Activated B cell treated with CpG ODN at 0.5 μM for 24 hours (primary cell): ENCODE measurements around the gene FAXC. TPM values are rescaled to one million over a fixed set of nuclear protein-coding genes. Genes with fewer than 3 reads are reported as not detected.
"Not testable (repeated sequence)": the region's sequence is repeated elsewhere in the genome, so short reads cannot be mapped to it uniquely, and the experiment has no call there.

Source experiments
- ATAC-seq: fragments of 200-7000 bp; cut with Tn5 transposase; one replicate; pipeline ENCODE4 v1.10.0; 2021; ENCODE audit warnings: low read depth, mild to moderate bottlenecking, moderate library complexity
- CTCF ChIA-PET: fragments of 350-600 bp; sonication (Branson Sonifier 250); formaldehyde crosslinking; loops from one replicate; lab custom pipeline; 2021; ENCODE audit warnings: antibody characterized with exemption; lab: Charles Lee
- POLR2A ChIA-PET: fragments of 350-600 bp; sonication (Branson Sonifier 250); formaldehyde crosslinking; loops from one replicate; lab custom pipeline; 2021; ENCODE audit warnings: antibody characterized with exemption; lab: Charles Lee
- DNase-seq: peaks from one replicate; pipeline ENCODE4 v3.0.0; 2022
- H3K27ac Mint-ChIP-seq: one replicate; pipeline ENCODE4 v1.8.0; 2020; ENCODE audit warnings: mixed read lengths
- H3K27me3 Mint-ChIP-seq: one replicate; pipeline ENCODE4 v1.8.0; 2021; ENCODE audit warnings: mixed read lengths
- H3K36me3 Mint-ChIP-seq: one replicate; pipeline ENCODE4 v1.8.0; 2021; ENCODE audit warnings: low read depth, mixed read lengths
- H3K4me1 Mint-ChIP-seq: one replicate; pipeline ENCODE4 v1.8.0; 2021; ENCODE audit warnings: mixed read lengths
- H3K4me3 Mint-ChIP-seq: one replicate; pipeline ENCODE4 v1.8.0; 2020; ENCODE audit warnings: mild to moderate bottlenecking, mixed read lengths
- H3K9me3 Mint-ChIP-seq: one replicate; pipeline ENCODE4 v1.8.0; 2020; ENCODE audit warnings: mixed read lengths
- intact Hi-C: fragments of 100-400 bp; cut with micrococcal nuclease; formaldehyde crosslinking; loops from one replicate; pipeline ENCODE4 v1.15.1; 2024
- total RNA-seq: library from RNA; stranded (reverse); gene quantifications from 2 replicates; pipeline ENCODE4 v1.2.3, GENCODE V29; 2022
- TF ChIP-seq, protein P1 (sequence below): fragments of 200-600 bp; IDR thresholded peaks from one replicate; pipeline ENCODE4 v1.8.0; 2022; ENCODE audit warnings: antibody characterized with exemption, mild to moderate bottlenecking

Gene FAXC
- total RNA-seq, 1 donor from 2014 or later: not detected

DNA sequence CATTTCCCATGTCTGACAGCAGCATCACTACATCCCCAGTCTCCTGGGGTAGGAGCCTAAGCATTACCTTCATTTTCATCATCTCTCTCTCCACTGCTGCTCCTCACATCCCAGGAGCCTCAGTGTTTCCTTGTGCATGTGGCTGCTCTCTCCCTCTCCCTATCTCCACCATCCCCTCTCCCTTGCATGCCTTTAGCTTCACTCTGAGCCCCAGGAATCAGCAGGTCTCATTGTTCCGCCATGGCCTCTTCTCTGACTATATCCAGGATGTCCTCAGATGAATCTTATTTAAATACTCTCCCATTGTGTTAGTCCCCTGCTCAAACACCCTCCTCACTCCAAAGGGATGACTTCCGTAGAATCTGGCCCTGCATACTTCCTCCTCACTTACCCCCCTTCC lies 79.4 kb downstream of the FAXC start:
- no peak overlapping the region for H3K27ac Mint-ChIP-seq
- ChIA-PET POLR2A (no interaction called here), CTCF (no interaction called here)
- H3K4me3 Mint-ChIP-seq: no peak overlapping the region
- intact Hi-C loops: no loop called here
- no peaks in the 10 kb centered on the region for H3K9me3 Mint-ChIP-seq
- H3K4me1 Mint-ChIP-seq: no peaks in the 10 kb centered on the region
- DNase-seq (no peak), ATAC-seq (no peak)
- peaks cover 5% of the 10 kb centered on the region for H3K27me3 Mint-ChIP-seq
- no peaks in the 10 kb centered on the region for H3K36me3 Mint-ChIP-seq
- TF ChIP-seq, protein P1, sequence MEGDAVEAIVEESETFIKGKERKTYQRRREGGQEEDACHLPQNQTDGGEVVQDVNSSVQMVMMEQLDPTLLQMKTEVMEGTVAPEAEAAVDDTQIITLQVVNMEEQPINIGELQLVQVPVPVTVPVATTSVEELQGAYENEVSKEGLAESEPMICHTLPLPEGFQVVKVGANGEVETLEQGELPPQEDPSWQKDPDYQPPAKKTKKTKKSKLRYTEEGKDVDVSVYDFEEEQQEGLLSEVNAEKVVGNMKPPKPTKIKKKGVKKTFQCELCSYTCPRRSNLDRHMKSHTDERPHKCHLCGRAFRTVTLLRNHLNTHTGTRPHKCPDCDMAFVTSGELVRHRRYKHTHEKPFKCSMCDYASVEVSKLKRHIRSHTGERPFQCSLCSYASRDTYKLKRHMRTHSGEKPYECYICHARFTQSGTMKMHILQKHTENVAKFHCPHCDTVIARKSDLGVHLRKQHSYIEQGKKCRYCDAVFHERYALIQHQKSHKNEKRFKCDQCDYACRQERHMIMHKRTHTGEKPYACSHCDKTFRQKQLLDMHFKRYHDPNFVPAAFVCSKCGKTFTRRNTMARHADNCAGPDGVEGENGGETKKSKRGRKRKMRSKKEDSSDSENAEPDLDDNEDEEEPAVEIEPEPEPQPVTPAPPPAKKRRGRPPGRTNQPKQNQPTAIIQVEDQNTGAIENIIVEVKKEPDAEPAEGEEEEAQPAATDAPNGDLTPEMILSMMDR: no peak

DNA sequence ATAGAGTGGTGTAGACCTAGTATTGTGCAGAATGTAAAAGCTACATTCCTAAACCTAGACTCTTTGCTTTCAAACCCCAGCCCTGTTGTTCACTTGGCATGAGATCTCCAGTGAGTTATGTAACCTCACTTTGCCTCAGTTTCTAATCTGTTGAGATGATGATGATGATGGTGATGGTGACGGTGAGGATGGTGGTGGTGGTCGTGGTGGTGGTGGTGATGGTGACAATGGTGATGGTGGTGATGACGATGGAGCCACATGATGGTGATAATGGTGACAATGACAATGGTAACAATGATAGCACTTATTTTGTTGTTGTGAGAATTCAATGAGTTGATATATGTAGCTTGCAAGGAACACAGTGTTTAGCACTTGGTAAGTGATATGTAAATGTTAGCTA lies 80.3 kb downstream of the FAXC start:
- ChIA-PET POLR2A (no interaction called here), CTCF (no interaction called here)
- no peak for DNase-seq
- TF ChIP-seq, protein P1: no peak
- no peaks in the 10 kb centered on the region for H3K9me3 Mint-ChIP-seq
- H3K27ac Mint-ChIP-seq: no peak overlapping the region
- intact Hi-C loops: no loop called here
- H3K36me3 Mint-ChIP-seq: no peaks in the 10 kb centered on the region
- H3K4me3 Mint-ChIP-seq: no peak overlapping the region
- H3K4me1 Mint-ChIP-seq: no peaks in the 10 kb centered on the region
- peaks cover 5% of the 10 kb centered on the region for H3K27me3 Mint-ChIP-seq
- ATAC-seq: no peak

DNA sequence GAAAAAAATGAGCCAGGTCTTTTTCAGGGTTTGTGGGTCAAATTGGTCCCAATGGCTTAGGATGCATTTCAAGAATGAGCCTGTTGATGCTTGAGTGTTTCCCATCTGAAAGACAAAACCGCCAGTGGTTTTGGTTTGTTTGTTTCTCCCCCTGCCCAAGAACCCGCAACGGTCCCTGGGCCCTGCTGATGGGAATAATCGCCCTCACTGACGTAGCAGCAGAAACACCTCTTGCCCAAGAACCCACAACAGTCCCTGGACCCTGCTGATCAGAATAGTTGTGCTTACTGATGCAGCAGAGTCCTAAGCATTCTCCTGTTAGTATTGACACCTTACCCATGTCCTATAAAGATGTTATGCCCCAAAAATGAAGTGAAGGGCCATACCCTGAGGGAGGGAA lies 82.5 kb downstream of the FAXC start:
- POLR2A ChIA-PET, CTCF ChIA-PET, H3K27ac Mint-ChIP-seq, H3K4me3 Mint-ChIP-seq, H3K27me3 Mint-ChIP-seq, H3K36me3 Mint-ChIP-seq, H3K4me1 Mint-ChIP-seq, DNase-seq, ATAC-seq, intact Hi-C loops, H3K9me3 Mint-ChIP-seq: not testable (repeated sequence)

DNA sequence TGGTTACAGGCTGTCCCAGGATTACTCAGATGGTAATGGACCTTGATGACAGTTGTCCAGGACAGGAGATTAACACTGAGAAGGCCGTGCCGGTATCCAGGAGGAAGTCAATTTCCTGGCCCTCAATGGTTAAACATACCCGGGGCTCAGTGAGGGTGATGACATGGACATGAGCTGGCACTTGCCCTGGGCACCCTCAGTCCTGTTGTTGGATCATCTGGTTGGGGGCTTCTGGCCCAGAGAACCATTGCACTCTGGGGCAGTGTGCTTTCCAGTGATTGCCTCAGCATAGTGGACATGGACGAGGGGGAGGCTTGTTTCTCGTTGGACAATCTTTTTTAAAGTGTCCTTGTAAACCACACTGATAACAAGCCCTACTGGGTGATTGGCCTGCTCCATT lies 84.0 kb downstream of the FAXC start:
- intact Hi-C loops, POLR2A ChIA-PET, ATAC-seq, H3K4me3 Mint-ChIP-seq, DNase-seq, H3K27me3 Mint-ChIP-seq, H3K27ac Mint-ChIP-seq, H3K4me1 Mint-ChIP-seq, H3K36me3 Mint-ChIP-seq, H3K9me3 Mint-ChIP-seq, CTCF ChIA-PET: not testable (repeated sequence)

DNA sequence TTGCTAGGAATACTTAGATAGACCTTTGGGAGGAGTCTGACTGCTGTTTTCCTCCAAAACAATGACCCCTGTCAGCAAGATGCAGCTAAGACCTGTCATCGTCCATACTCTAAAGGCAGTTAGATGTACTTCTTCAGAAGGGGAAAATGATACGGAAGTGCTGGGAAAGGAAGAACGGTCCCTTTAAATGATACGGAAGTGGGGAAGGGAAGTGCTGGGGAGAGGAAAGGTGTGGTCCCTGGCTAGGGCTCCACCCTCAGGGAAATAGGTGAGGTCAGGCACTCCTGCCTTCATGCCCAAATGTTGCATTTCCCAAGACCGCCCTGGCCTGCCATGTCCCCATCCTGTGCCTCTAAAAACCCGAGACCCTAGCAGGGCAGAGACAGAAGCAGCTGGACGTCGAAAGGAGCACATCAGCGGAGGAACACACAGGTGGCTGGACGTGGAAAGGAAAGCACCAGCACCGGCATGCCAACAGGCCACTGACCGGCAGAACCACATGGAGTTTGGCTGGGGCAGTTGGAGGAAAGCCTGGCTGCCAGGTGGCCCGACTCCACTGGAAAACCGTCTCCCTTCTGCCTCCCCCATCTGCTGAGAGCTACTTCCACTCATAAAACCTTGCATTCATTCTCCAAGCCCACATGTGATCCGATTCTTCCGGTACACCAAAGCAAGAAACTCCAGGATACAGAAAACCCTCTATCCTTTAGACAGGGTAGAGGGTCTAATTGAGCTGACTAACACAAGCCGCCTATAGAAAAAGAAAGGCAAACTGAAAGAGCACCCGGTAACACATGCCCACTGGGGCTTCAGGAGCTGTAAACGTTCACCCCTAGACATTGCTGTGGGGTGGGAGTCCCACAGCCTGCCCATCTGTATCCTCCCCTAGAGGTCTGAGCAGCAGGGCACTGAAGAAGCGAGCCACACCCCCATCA lies 94.6 kb downstream of the FAXC start:
- Mint-ChIP-seq H3K9me3 (no peaks in the 10 kb centered on the region), H3K4me1 (no peaks in the 10 kb centered on the region), H3K36me3 (no peaks in the 10 kb centered on the region), H3K27ac (no peak overlapping the region), H3K27me3 (peaks cover 2% of the 10 kb centered on the region), H3K4me3 (no peak overlapping the region)
- ChIA-PET CTCF (no interaction called here), POLR2A (no interaction called here)
- DNase-seq: no peak
- intact Hi-C loops: no loop called here
- ATAC-seq: no peak
- TF ChIP-seq, protein P1: no peak

DNA sequence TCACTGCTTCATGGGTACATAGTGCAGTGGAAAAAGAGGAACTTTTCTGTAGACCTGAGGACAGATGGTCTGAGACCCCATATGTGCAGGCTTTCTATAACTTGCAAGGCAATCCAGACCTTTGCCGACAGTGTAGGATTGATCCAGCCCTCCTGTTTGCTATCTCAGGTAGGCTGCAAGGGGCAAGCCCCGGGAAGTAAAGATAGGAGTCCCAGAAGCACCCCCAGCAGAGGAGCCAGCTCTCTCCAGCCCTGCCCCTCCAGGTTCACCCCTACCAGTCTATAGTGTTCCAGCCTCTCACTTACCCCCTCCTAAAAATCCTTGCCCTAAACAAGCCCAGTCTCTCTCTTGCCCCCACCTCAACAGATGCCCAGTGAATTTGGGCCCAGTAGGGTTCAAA lies 96.2 kb downstream of the FAXC start:
- no peaks in the 10 kb centered on the region for H3K4me1 Mint-ChIP-seq
- TF ChIP-seq, protein P1: no peak
- ChIA-PET CTCF (no interaction called here), POLR2A (no interaction called here)
- no peaks in the 10 kb centered on the region for H3K9me3 Mint-ChIP-seq
- H3K27me3 Mint-ChIP-seq: peaks cover 2% of the 10 kb centered on the region
- DNase-seq (no peak), ATAC-seq (no peak)
- H3K4me3 Mint-ChIP-seq: no peak overlapping the region
- H3K36me3 Mint-ChIP-seq: no peaks in the 10 kb centered on the region
- H3K27ac Mint-ChIP-seq: no peak overlapping the region
- intact Hi-C loops: no loop called here
